C4-2B (cell line): Measurements from ENCODE around the gene PSMB10.

Experiments
- ZFX ChIP-seq: fragments of 450-650 bp; IDR thresholded peaks from 2 replicates; pipeline ENCODE4 v1.6.1; 2017
- TF ChIP-seq, protein P1 (sequence below): fragments of 450-650 bp; conservative IDR thresholded peaks from 2 replicates; pipeline ENCODE4 v1.5.1; 2017; ENCODE audit warnings: mild to moderate bottlenecking

DNA sequence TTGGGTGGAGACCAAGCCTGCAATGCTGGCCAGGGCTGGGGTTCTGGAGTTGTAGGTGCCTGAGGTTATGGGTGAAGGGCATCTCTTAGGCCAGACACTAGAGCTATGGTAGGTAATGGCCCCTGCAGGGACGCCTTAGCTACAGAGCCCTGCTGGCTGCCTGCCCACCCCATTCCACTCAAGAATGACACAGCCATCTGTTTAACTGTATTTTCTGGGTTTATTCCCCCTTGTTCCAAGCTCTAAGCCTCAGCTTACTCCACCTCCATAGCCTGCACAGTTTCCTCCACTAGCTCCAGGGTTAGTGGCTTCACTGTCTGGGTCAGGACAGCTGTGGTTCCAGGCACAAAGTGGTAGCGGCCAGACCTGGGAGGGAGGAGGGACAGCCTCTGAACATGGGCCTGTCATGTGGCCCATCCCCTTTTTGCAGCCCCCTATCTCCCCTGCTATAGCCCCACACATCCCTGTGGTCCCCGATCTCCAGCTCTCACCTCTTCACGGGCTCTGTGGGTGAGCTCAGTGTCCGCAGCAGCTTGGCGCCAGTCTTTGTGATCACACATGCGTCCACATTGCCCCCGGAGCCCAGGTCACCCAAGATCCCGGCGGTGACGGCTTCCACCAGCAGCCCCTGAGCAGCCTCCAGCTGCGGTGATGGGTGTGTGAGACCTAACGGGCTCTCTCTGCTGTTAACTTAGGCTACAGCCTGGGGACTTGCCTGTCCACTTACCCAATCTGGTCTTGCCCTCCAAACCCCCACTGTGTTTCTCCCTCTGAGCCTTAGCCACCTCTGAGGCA is 2.1 kb downstream of the PSMB10 start:
- TF ChIP-seq, protein P1, sequence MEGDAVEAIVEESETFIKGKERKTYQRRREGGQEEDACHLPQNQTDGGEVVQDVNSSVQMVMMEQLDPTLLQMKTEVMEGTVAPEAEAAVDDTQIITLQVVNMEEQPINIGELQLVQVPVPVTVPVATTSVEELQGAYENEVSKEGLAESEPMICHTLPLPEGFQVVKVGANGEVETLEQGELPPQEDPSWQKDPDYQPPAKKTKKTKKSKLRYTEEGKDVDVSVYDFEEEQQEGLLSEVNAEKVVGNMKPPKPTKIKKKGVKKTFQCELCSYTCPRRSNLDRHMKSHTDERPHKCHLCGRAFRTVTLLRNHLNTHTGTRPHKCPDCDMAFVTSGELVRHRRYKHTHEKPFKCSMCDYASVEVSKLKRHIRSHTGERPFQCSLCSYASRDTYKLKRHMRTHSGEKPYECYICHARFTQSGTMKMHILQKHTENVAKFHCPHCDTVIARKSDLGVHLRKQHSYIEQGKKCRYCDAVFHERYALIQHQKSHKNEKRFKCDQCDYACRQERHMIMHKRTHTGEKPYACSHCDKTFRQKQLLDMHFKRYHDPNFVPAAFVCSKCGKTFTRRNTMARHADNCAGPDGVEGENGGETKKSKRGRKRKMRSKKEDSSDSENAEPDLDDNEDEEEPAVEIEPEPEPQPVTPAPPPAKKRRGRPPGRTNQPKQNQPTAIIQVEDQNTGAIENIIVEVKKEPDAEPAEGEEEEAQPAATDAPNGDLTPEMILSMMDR = no peak
- TF ChIP-seq ZFX = no peak
